NB4 (cell line): ENCODE measurements around the gene CORO1C.

Experiments used
- CTCF ChIP-seq: IDR thresholded peaks from one replicate; pipeline ENCODE4 v1.5.1; 2012; ENCODE audit warnings: low read depth, low read length
- MAX ChIP-seq: IDR thresholded peaks from 2 replicates; pipeline ENCODE4 v1.6.1; 2011; ENCODE audit warnings: low read depth, low read length
- MYC ChIP-seq: IDR thresholded peaks from 2 replicates; pipeline ENCODE4 v1.6.1; 2011; ENCODE audit warnings: low read depth, low read length
- POLR2A ChIP-seq: IDR thresholded peaks from 2 replicates; pipeline ENCODE4 v1.6.1; 2011; ENCODE audit warnings: mild to moderate bottlenecking; ENCODE audit not compliant: insufficient read length; ENCODE audit errors: extremely low read depth

- TF ChIP-seq MAX: no peak
- no peak for TF ChIP-seq MYC
- peak; percentile 31 for TF ChIP-seq CTCF
- TF ChIP-seq POLR2A: no peak
Measured at GRCh38 chr12:108689314-108690190, 41.8 kb downstream of the CORO1C start.
